ENCODE results near the gene PLA2G4B.

Gene PLA2G4B

DNA sequence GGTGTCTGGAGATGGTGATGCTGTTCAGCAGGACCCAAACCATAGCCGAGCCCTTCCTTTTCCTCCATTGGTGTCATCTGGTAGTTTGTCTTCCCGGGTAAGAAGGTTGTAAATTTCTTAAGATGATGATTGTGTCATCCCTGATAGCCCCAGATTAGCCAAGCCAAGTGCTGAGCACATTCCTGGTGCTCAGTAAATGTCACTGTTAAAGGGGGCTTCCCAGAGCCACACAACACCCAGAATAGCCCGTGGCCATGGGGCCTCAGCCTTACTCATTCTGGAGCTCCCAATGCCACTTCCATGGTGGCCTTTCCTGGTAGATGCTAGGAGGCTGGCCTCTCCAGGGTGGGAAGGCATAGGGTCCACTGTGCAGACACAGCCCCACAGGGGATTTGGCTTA lies 4.6 kb upstream of the PLA2G4B start:
- H3K4me3 ChIP-seq (ENCODE audit: low read depth, low read length) = no peak overlapping the region
- TF ChIP-seq, protein P1, sequence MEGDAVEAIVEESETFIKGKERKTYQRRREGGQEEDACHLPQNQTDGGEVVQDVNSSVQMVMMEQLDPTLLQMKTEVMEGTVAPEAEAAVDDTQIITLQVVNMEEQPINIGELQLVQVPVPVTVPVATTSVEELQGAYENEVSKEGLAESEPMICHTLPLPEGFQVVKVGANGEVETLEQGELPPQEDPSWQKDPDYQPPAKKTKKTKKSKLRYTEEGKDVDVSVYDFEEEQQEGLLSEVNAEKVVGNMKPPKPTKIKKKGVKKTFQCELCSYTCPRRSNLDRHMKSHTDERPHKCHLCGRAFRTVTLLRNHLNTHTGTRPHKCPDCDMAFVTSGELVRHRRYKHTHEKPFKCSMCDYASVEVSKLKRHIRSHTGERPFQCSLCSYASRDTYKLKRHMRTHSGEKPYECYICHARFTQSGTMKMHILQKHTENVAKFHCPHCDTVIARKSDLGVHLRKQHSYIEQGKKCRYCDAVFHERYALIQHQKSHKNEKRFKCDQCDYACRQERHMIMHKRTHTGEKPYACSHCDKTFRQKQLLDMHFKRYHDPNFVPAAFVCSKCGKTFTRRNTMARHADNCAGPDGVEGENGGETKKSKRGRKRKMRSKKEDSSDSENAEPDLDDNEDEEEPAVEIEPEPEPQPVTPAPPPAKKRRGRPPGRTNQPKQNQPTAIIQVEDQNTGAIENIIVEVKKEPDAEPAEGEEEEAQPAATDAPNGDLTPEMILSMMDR (conservative IDR thresholded peaks at IDR 0.05; ENCODE audit: low read depth, low read length) = no peak
- DNase-seq (ENCODE audit: low read depth) = no peak

GRCh38 chr15:41836073-41836472 lies 2.6 kb upstream of the PLA2G4B start:
- no peak overlapping the region for H3K4me3 ChIP-seq (ENCODE audit: low read depth, low read length)
- TF ChIP-seq, protein P1 (conservative IDR thresholded peaks at IDR 0.05; ENCODE audit: low read depth, low read length) = no peak
- no peak for DNase-seq (ENCODE audit: low read depth)

- no peak for DNase-seq (ENCODE audit: low read depth)
- TF ChIP-seq, protein P1 (conservative IDR thresholded peaks at IDR 0.05; ENCODE audit: low read depth, low read length) = no peak
- H3K4me3 ChIP-seq (ENCODE audit: low read depth, low read length) = no peak overlapping the region
Observed at GRCh38 chr15:41836713-41837454, 1.8 kb upstream of the PLA2G4B start.

GRCh38 chr15:41839781-41840491 lies 1.3 kb downstream of the PLA2G4B start:
- TF ChIP-seq, protein P1 (conservative IDR thresholded peaks at IDR 0.05; ENCODE audit: low read depth, low read length) = no peak
- DNase-seq (ENCODE audit: low read depth) = no peak
- no peak overlapping the region for H3K4me3 ChIP-seq (ENCODE audit: low read depth, low read length)

DNA sequence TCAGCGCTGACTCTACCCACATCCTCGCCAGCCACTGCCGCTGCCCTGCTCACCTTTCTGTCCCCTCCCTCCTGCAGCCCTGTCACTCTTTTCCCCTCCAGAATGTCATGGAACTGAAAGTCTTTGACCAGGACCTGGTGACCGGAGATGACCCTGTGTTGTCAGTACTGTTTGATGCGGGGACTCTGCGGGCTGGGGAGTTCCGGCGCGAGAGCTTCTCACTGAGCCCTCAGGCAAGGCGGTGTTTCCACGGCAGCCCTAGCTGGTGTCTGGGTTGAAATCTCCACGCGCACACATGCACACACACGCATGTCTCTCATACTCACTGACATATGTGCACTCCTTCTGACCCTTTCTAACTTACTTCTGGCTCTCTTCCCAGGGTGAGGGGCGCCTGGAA lies 2.0 kb downstream of the PLA2G4B start:
- TF ChIP-seq, protein P1 (conservative IDR thresholded peaks at IDR 0.05; ENCODE audit: low read depth, low read length) = no peak
- no peak overlapping the region for H3K4me3 ChIP-seq (ENCODE audit: low read depth, low read length)
- no peak for DNase-seq (ENCODE audit: low read depth)

DNA sequence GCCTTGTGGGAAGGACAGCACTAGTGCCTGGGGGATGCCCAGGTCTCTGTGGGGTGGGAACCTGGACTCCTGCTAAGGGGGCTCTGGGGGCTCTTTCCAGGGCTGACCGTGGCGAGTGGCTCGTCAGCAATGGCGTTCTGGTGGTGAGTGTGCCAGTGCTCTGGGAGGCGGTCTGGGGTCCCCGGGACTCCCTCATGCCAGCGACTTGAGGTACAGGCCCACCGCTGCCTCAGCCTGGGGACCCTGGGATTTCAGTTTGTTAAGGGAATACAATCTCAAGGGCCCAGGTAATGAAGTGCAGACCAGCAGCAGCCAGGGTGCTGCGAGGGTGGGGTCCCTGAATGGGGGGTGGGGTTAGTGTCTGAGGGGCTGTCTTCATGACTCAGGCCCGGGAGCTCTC lies 2.5 kb downstream of the PLA2G4B start:
- no peak for DNase-seq (ENCODE audit: low read depth)
- no peak overlapping the region for H3K4me3 ChIP-seq (ENCODE audit: low read depth, low read length)
- TF ChIP-seq, protein P1 (conservative IDR thresholded peaks at IDR 0.05; ENCODE audit: low read depth, low read length) = no peak

All from choroid plexus epithelial cell (primary cell).